HL-60/S4 treated with phorbol 12-myristate 13-acetate at 8.2 ng/mL for 4 days and 3 days (cell line): ENCODE measurements around the gene CACNB4.
"Not testable (repeated sequence)": the region's sequence is repeated elsewhere in the genome, so short reads cannot be mapped to it uniquely, and the experiment has no call there.

Experiments
- in situ Hi-C: fragments of 300-500 bp; cut with MboI; formaldehyde crosslinking; loops from 2 replicates; pipeline ENCODE4 v1.15.0; 2022; ENCODE audit warnings: low sequenced_read_pairs

CACNB4 gene

GRCh38 chr2:151947813-151948165 is 151.1 kb downstream of the CACNB4 start:
- in situ Hi-C loops, result no loop called here

- in situ Hi-C loops, result no loop called here
These were observed 151.7 kb downstream of the CACNB4 start for GRCh38 chr2:151946899-151947812.

GRCh38 chr2:151946250-151946884 is 152.5 kb downstream of the CACNB4 start:
- in situ Hi-C loops, result no loop called here

- in situ Hi-C loops, result no loop called here
These were observed 153.2 kb downstream of the CACNB4 start for GRCh38 chr2:151945602-151946001.

GRCh38 chr2:151945186-151945585 is 153.7 kb downstream of the CACNB4 start:
- in situ Hi-C loops, result no loop called here

GRCh38 chr2:151943461-151943860 is 155.4 kb downstream of the CACNB4 start:
- in situ Hi-C loops, result no loop called here

- in situ Hi-C loops, result not testable (repeated sequence)
These were observed 156.2 kb downstream of the CACNB4 start for GRCh38 chr2:151942540-151943205.

GRCh38 chr2:151937966-151938365 is 160.9 kb downstream of the CACNB4 start:
- in situ Hi-C loops, result no loop called here

GRCh38 chr2:151936626-151937025 is 162.2 kb downstream of the CACNB4 start:
- in situ Hi-C loops, result no loop called here

- in situ Hi-C loops, result no loop called here
These were observed 165.5 kb downstream of the CACNB4 start for GRCh38 chr2:151933266-151933804.

- in situ Hi-C loops, result no loop called here
These were observed 167.1 kb downstream of the CACNB4 start for GRCh38 chr2:151931756-151932155.

GRCh38 chr2:151931030-151931611 is 167.7 kb downstream of the CACNB4 start:
- in situ Hi-C loops, result no loop called here

- in situ Hi-C loops, result no loop called here
These were observed 168.8 kb downstream of the CACNB4 start for GRCh38 chr2:151930042-151930441.

GRCh38 chr2:151928380-151928779 is 170.5 kb downstream of the CACNB4 start:
- in situ Hi-C loops, result no loop called here

GRCh38 chr2:151927501-151928221 is 171.2 kb downstream of the CACNB4 start:
- in situ Hi-C loops, result no loop called here

GRCh38 chr2:151922845-151923666 is 175.8 kb downstream of the CACNB4 start:
- in situ Hi-C loops, result no loop called here

GRCh38 chr2:151919786-151920185 is 179.1 kb downstream of the CACNB4 start:
- in situ Hi-C loops, result no loop called here

GRCh38 chr2:151918308-151918707 is 180.5 kb downstream of the CACNB4 start:
- in situ Hi-C loops, result no loop called here

- in situ Hi-C loops, result no loop called here
These were observed 182.2 kb downstream of the CACNB4 start for GRCh38 chr2:151916632-151917031.

- in situ Hi-C loops, result not testable (repeated sequence)
These were observed 183.2 kb downstream of the CACNB4 start for GRCh38 chr2:151915629-151916025.
